Measurements from ENCODE around the gene DAGLA.
"Not testable (repeated sequence)": the region's sequence is repeated elsewhere in the genome, so short reads cannot be mapped to it uniquely, and the experiment has no call there.

DAGLA gene

GRCh38 chr11:61666684-61667297 lies 13.4 kb upstream of the DAGLA start:
- DNase-seq: no peak

- no peak for DNase-seq
Observed at GRCh38 chr11:61667684-61668305, 12.4 kb upstream of the DAGLA start.

- DNase-seq: no peak
Observed at GRCh38 chr11:61669417-61669816, 10.8 kb upstream of the DAGLA start.

- no peak for DNase-seq
Observed at GRCh38 chr11:61670626-61671025, 9.6 kb upstream of the DAGLA start.

- DNase-seq: peak; percentile 80
Observed at GRCh38 chr11:61671527-61671926, 8.7 kb upstream of the DAGLA start.

GRCh38 chr11:61673946-61674467 lies 6.2 kb upstream of the DAGLA start:
- not testable (repeated sequence) for DNase-seq

GRCh38 chr11:61675826-61676225 lies 4.4 kb upstream of the DAGLA start:
- no peak for DNase-seq

GRCh38 chr11:61679296-61679695 lies 895 bp upstream of the DAGLA start:
- DNase-seq: peak; percentile 90

- no peak for DNase-seq
Observed at GRCh38 chr11:61680622-61681221, 531 bp downstream of the DAGLA start.

- peak; percentile 84 for DNase-seq
Observed at GRCh38 chr11:61682093-61682732, 2.0 kb downstream of the DAGLA start.

GRCh38 chr11:61682906-61683675 lies 2.9 kb downstream of the DAGLA start:
- no peak for DNase-seq

- DNase-seq: no peak
Observed at GRCh38 chr11:61683961-61684869, 4.0 kb downstream of the DAGLA start.

- DNase-seq: no peak
Observed at GRCh38 chr11:61684870-61685616, 4.9 kb downstream of the DAGLA start.

- no peak for DNase-seq
Observed at GRCh38 chr11:61685617-61685967, 5.4 kb downstream of the DAGLA start.

- DNase-seq: no peak
Observed at GRCh38 chr11:61686066-61686465, 5.9 kb downstream of the DAGLA start.

GRCh38 chr11:61686469-61686868 lies 6.3 kb downstream of the DAGLA start:
- DNase-seq: no peak

- no peak for DNase-seq
Observed at GRCh38 chr11:61687420-61687819, 7.2 kb downstream of the DAGLA start.

- no peak for DNase-seq
Observed at GRCh38 chr11:61688365-61689163, 8.4 kb downstream of the DAGLA start.

GRCh38 chr11:61689164-61689496 lies 8.9 kb downstream of the DAGLA start:
- DNase-seq: no peak

- DNase-seq: no peak
Observed at GRCh38 chr11:61690706-61691379, 10.7 kb downstream of the DAGLA start.
